Lung (tissue), 12 donors: ENCODE data around the gene ALOX12B. TPM values are rescaled to one million over a fixed set of nuclear protein-coding genes. Genes with fewer than 3 reads are reported as not detected.

Experiments used
- ATAC-seq: fragments of 200-7000 bp; cut with Tn5 transposase; one replicate; pipeline ENCODE4 v1.9.1; 2020; ENCODE audit warnings: moderate number of reproducible peaks; ENCODE audit not compliant: insufficient read depth, low FRiP score
- DNase-seq, 3 donors: peaks; one replicate each; pipeline ENCODE4 v3.0.0-alpha.2; 2013 to 2017
- H3K27ac ChIP-seq, 2 donors: one replicate each; pipeline ENCODE4 v1.5.1; 2013; ENCODE audit warnings: mild to moderate bottlenecking in 2 of 2, moderate library complexity in 2 of 2, control low read depth in 1 of 2, inconsistent platforms in 1 of 2, low read depth in 1 of 2, low read length in 1 of 2
- H3K27me3 ChIP-seq, 3 donors: one replicate each; pipeline ENCODE4 v1.5.1; 2013; ENCODE audit warnings: low read length in 2 of 3; ENCODE audit not compliant: control insufficient read depth in 3 of 3, insufficient read depth in 3 of 3
- H3K36me3 ChIP-seq, 4 donors: one replicate each; pipeline ENCODE4 v1.5.1; 2013; ENCODE audit warnings: low read length in 4 of 4, mild to moderate bottlenecking in 1 of 4, moderate library complexity in 1 of 4; ENCODE audit not compliant: control insufficient read depth in 4 of 4, insufficient read depth in 4 of 4
- H3K4me1 ChIP-seq, 5 donors: one replicate each; pipeline ENCODE4 v1.5.1; 2013; ENCODE audit warnings: low read length in 5 of 5, mild to moderate bottlenecking in 2 of 5, moderate library complexity in 1 of 5; ENCODE audit not compliant: control insufficient read depth in 5 of 5, insufficient read depth in 5 of 5
- H3K4me3 ChIP-seq: one replicate; pipeline ENCODE4 v1.5.1; 2013; ENCODE audit warnings: mild to moderate bottlenecking, control low read depth, moderate library complexity
- H3K9ac ChIP-seq, 2 donors: one replicate each; pipeline ENCODE4 v1.5.1; 2013; ENCODE audit warnings: low read length in 2 of 2, control low read depth in 1 of 2; ENCODE audit not compliant: insufficient read depth in 1 of 2
- H3K9me3 ChIP-seq, 4 donors: one replicate each; pipeline ENCODE4 v1.5.1; 2013; ENCODE audit warnings: low read length in 3 of 4, mild to moderate bottlenecking in 1 of 4, moderate library complexity in 1 of 4; ENCODE audit not compliant: control insufficient read depth in 4 of 4, insufficient read depth in 3 of 4
- CTCF ChIP-seq: IDR thresholded peaks from 2 replicates; pipeline ENCODE4 v1.5.1; 2012; ENCODE audit warnings: mild to moderate bottlenecking; ENCODE audit errors: control extremely low read depth, extremely low read depth
- WGBS, 2 donors: extraction: QIAGEN DNeasy Blood & Tissue Kit; methylation state at CpG; one replicate each; pipeline ENCODE4 v1.1.7; 2013; 5-methylcytosine and 5-hydroxymethylcytosine counted together
- polyA plus RNA-seq, 2 donors: library from polyadenylated mRNA; stranded (reverse); fragments of 200-250 nt; gene quantifications; one replicate each; pipeline ENCODE4 v1.2.1, GENCODE V29; 2013
- total RNA-seq, 2 donors: library from RNA; depleted of rRNA in 1 of 2; stranded (reverse); fragments of >200 nt in 1 of 2; gene quantifications; one replicate each; pipeline ENCODE4 v1.2.1, GENCODE V29; 2014 to 2021
- donor health status: control.
- donor health status: control.
- donor health status: Bipolar disorder and iron deficiency.
- donor health status: healthy.
- donor health status: DM: yes; HTN: yes; CAD: no.

Gene ALOX12B
- total and polyA plus RNA-seq, 4 donors = 0.06 to 0.48 (median 0.46) TPM; not detected in 1

- Histone ChIP-seq H3K27me3 (no peaks in the 10 kb centered on the region), H3K27ac (no peak overlapping the region), H3K9ac (no peak overlapping the region), H3K9me3 (no peaks in the 10 kb centered on the region), H3K4me1 (no peaks in the 10 kb centered on the region), H3K36me3 (no peaks in the 10 kb centered on the region), H3K4me3 (no peak overlapping the region)
- no peak for TF ChIP-seq CTCF
- 91 to 94% methylated on average over 8 of the region's 8 CpGs for WGBS, 2 donors
- no peak for ATAC-seq
- no peak for DNase-seq
Observed at GRCh38 chr17:8048736-8049135, 38.8 kb downstream of the ALOX12B start.

GRCh38 chr17:8048236-8048635, 39.3 kb downstream of the ALOX12B start:
- no peaks in the 10 kb centered on the region for H3K27me3 ChIP-seq
- H3K36me3 ChIP-seq = no peaks in the 10 kb centered on the region
- TF ChIP-seq CTCF = no peak
- H3K9me3 ChIP-seq = no peaks in the 10 kb centered on the region
- no peak overlapping the region for H3K4me3 ChIP-seq
- DNase-seq = no peak
- no peaks in the 10 kb centered on the region for H3K4me1 ChIP-seq
- ATAC-seq = no peak
- 94 to 99% methylated on average over 12 of the region's 12 CpGs for WGBS, 2 donors
- H3K27ac ChIP-seq = no peak overlapping the region
- no peak overlapping the region for H3K9ac ChIP-seq

GRCh38 chr17:8047769-8048110, 39.8 kb downstream of the ALOX12B start:
- Histone ChIP-seq H3K4me1 (no peaks in the 10 kb centered on the region), H3K9me3 (no peaks in the 10 kb centered on the region), H3K27ac (no peak overlapping the region), H3K36me3 (no peaks in the 10 kb centered on the region), H3K9ac (no peak overlapping the region), H3K4me3 (no peak overlapping the region), H3K27me3 (no peaks in the 10 kb centered on the region)
- WGBS, 2 donors = 95 to 98% methylated on average over 4 of the region's 4 CpGs
- no peak for TF ChIP-seq CTCF
- ATAC-seq (no peak), DNase-seq (no peak)
